GM12872 (cell line): ENCODE measurements around the gene ATP4A.
A peak's percentile ranks its signal among the peaks of the same experiment; 100 is the strongest.

Experiments
- TF ChIP-seq, protein P1 (sequence below): IDR thresholded peaks from 3 replicates; pipeline ENCODE4 v1.5.1; 2011; ENCODE audit warnings: low read depth, mild to moderate bottlenecking, low read length, moderate library complexity; ENCODE audit not compliant: insufficient read depth

Gene ATP4A

DNA sequence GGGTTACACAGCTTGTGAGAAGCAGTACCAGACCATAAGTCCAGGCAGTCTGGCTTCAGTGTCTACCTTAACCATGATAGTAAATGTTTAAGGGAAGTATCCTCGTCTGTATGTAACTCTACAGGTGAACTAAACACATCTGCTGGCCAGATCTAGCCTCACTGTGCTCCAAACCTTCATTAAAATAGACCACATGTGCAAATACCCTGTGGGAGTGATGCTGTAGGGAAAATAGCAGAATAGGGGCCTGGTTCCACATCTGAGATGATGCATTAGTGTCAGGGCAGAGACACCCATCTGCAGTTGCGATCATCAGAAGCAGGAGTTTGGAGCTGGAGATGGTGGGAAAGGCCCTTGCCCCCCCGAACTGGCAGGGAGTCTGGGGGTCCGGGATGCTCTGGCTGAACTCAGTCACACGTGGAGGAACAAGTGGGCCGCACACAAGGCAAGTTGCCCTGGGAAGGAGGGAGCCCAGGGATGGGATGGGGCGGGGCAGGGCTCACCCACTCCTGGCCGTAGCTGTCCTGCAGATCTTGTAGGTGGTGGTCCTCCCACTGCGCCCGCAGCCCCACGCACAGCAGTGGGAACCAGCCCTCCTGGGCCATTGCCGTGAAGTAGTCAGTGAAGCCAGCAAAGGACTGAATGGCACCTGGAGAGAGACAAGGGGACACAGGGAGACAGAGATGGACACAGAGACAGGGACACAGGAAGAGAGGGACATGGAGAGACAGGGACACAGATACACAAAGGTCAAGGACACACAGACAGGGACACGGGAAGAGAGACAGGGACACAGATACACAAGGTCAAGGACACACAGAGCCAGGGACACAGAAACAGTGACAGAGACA, 10.7 kb downstream of the ATP4A start:
- TF ChIP-seq, protein P1, sequence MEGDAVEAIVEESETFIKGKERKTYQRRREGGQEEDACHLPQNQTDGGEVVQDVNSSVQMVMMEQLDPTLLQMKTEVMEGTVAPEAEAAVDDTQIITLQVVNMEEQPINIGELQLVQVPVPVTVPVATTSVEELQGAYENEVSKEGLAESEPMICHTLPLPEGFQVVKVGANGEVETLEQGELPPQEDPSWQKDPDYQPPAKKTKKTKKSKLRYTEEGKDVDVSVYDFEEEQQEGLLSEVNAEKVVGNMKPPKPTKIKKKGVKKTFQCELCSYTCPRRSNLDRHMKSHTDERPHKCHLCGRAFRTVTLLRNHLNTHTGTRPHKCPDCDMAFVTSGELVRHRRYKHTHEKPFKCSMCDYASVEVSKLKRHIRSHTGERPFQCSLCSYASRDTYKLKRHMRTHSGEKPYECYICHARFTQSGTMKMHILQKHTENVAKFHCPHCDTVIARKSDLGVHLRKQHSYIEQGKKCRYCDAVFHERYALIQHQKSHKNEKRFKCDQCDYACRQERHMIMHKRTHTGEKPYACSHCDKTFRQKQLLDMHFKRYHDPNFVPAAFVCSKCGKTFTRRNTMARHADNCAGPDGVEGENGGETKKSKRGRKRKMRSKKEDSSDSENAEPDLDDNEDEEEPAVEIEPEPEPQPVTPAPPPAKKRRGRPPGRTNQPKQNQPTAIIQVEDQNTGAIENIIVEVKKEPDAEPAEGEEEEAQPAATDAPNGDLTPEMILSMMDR = no peak

DNA sequence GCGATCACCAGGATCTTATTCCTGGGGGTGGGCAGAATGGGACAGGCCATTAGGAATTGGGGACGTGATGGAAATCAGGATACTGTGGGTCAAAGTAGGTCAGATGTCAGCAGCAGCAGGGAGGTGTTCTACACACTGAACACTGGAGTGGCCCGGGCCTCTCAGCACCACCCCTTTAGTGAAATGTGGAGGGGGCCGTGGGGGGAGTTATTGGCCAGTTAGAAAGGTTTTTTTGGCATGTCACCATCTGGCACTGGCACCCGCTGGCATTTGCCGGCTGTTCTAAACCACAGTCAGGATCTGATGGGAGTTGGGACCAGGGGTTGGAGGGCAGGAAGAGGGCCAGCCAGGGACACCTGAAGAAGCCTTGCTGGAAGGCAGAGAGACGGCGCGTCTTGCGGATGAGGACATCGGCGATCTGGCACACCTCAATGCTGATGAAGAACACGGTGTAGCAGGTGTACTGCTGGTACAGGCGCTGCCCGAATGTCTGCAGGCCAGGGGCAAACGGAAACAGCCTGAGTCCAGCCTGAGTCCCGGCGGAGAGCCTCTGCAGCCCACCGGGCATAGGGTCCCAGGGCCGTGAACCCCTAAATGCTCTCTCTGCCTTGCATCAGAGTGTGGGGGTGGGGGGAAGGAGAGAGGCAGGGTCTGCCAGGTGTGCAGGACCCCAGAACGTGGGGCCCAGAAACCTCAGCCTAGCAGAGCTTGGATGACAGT, 12.2 kb downstream of the ATP4A start:
- TF ChIP-seq, protein P1 = no peak

DNA sequence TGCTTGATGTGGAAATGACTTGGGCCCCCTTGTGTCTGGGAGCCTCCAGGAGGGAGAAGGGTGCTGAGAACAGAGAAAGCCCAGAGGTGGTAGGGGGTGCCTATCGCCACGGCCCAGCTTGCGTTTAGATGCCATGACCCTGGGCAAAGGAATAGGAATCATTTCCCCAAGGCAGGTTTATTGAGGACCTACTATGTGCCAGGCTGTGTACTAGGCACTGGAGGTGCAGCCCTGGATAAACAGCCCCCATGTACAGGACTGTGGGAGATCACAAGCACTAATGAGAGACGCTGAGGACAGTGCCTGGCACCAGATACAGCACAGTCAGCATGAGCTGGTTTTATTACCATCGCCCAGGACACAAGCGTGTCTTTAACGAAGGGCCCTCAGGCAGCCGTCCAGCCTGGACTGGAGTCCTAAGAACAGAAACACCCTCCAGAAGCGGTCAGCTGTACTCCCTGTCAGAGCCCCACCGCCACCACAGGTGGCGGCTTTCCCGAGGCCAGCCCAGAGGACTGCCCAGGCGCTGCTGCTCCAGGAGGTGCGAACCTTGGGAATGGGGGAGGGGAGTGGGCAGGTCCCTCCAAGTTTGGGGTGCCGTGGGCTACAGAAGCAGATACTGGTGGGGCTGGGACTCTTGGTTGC, 13.5 kb downstream of the ATP4A start:
- TF ChIP-seq, protein P1 = no peak

DNA sequence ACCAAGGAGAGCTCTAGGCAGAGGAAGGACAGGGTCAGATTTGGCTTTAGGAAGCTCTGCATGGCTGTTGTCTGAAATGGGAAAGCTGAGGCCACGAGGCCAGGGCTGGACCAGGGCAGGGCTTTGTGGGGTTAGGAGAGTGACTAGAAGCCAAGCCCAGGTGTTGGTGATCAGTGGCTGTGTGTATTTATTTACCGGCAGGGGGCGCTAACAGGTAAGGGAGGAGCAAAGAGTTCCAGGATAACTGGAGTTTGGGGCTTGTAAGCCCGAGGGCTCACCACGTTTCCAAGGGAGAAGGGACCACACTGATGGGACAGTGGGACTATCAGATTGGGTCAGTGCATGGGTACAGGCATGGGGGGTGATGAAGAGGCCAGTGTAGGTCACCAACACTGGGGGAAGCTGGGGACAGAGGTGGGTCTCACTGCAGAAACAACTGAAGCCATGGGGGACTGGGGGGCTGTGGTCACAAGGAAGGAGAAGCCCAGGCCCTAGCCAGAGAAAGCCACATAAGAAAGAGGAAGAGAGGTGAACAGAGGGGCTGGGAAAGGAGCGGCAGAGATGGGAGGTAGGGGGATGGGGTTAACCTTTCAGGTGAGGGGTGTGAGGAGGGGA, 14.2 kb downstream of the ATP4A start:
- TF ChIP-seq, protein P1 = peak; percentile 78

DNA sequence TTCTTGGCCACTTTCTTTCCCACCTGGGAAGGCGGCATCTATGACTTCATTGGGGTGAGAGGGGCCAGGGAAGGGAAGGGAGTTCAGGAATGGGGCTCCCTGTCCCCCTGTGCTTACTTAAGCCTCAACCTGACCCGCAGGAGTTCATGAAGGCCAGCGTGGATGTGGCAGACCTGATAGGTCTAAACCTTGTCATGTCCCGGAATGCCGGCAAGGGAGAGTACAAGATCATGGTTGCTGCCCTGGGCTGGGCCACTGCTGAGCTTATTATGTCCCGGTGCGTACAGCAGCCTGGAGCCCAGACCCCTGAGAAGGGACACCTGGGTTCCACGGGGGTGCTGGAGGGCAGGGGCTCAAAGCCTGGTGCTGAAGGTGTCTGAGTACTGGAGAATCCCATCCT, 16.9 kb downstream of the ATP4A start:
- TF ChIP-seq, protein P1 = no peak

DNA sequence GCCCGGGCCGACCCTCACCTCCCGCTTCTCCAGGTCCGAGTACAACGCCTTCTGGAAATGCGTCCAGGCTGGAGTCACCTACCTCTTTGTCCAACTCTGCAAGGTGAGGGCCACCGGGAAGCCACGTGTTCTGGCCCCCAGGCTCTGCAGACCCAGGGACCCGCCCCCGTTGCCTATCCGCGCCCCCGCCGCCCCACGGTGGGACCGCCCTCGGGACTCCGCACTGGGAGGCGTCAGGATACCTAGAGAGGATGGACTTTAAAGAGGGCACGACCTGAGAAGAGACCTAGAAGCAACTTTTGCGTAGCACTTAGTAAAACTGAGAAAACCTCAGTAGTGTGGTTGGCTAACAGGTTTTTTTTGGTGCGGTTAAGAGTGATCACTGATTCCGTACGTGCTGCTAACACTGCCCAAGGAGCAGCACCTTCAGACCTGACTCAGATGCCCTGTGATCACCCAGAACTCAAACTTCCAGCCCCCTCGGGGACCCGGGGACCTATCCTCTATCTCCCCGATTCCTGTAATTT, 17.5 kb downstream of the ATP4A start:
- TF ChIP-seq, protein P1 = no peak
